Measurements from ENCODE around the gene IL36A. TPM values are rescaled to one million over a fixed set of nuclear protein-coding genes. Genes with fewer than 3 reads are reported as not detected.

The IL36A gene
- polyA plus RNA-seq, 1 donor (not counting 4 experiments of a cell fraction or from before 2014, with no cell fraction given): not detected

DNA sequence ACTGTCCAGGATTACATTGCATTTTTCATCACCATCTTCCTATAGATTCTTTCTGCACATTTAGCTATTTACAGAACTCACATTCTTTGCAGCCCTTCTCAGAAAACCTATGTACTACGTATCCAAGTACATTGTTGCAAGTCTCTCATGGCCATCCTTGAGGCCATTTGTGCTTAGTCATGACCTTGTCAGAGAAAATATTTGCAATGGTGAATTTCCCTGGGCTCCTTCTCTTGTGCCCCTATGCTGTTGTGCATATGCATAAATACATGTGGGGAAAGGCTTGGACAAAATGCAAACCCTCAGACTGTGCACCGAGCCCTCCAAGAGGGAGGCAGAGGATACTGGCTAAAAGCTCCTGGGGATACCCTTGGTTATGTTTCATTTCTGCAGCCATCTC lies 19.5 kb downstream of the IL36A start:
- Histone ChIP-seq H4K20me1 (ENCODE audit: control insufficient read depth, extremely low read depth, insufficient read depth, low read length) (no peaks in the 10 kb centered on the region), H3K27ac (ENCODE audit: control insufficient read depth, insufficient read depth, low read length) (no peak overlapping the region), H3K79me2 (ENCODE audit: control insufficient read depth, insufficient read depth, low read length) (no peaks in the 10 kb centered on the region), H3K36me3 (ENCODE audit: control insufficient read depth in 2 of 2, extremely low read depth in 1 of 2, insufficient read depth in 2 of 2, low read length in 2 of 2) (no peaks in the 10 kb centered on the region), H3K9me3 (ENCODE audit: control insufficient read depth, low read depth, low read length) (no peaks in the 10 kb centered on the region), H3K9ac (ENCODE audit: control insufficient read depth, extremely low read depth, insufficient read depth, low read length) (no peak overlapping the region), H3K9me1 (ENCODE audit: control insufficient read depth, extremely low read depth, insufficient read depth, low read length) (no peaks in the 10 kb centered on the region), H3K27me3 (ENCODE audit: control insufficient read depth, extremely low read depth, insufficient read depth, low read length) (peaks cover 15% of the 10 kb centered on the region), H3K4me2 (ENCODE audit: control insufficient read depth, extremely low read depth, insufficient read depth, low read depth, low read length) (no peak overlapping the region), H3K4me3 (ENCODE audit: control insufficient read depth in 2 of 3, extremely low read depth in 1 of 3, insufficient read depth in 2 of 3, low read depth in 1 of 3, low read length in 3 of 3) (no peak overlapping the region), H3K4me1 (ENCODE audit: control insufficient read depth, extremely low read depth, insufficient read depth, low read length) (no peaks in the 10 kb centered on the region), H2AFZ (ENCODE audit: control insufficient read depth, low read length) (no peak overlapping the region)
- DNase-seq (ENCODE audit: low read depth, low spot score): no peak
- dilution Hi-C loops (cut with MboI; ENCODE audit: extremely low pct_ligation_motif_present, low sequenced_read_pairs): no loop called here
- FAIRE-seq: no peak
- TF ChIP-seq EZH2 (IDR thresholded peaks at IDR 0.05; ENCODE audit: low read length): no peak
- TF ChIP-seq, protein P1, sequence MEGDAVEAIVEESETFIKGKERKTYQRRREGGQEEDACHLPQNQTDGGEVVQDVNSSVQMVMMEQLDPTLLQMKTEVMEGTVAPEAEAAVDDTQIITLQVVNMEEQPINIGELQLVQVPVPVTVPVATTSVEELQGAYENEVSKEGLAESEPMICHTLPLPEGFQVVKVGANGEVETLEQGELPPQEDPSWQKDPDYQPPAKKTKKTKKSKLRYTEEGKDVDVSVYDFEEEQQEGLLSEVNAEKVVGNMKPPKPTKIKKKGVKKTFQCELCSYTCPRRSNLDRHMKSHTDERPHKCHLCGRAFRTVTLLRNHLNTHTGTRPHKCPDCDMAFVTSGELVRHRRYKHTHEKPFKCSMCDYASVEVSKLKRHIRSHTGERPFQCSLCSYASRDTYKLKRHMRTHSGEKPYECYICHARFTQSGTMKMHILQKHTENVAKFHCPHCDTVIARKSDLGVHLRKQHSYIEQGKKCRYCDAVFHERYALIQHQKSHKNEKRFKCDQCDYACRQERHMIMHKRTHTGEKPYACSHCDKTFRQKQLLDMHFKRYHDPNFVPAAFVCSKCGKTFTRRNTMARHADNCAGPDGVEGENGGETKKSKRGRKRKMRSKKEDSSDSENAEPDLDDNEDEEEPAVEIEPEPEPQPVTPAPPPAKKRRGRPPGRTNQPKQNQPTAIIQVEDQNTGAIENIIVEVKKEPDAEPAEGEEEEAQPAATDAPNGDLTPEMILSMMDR (optimal IDR thresholded peaks at IDR 0.05 in 1 of 3, IDR thresholded peaks at IDR 0.05 in 1 of 3, conservative IDR thresholded peaks at IDR 0.05 in 1 of 3; ENCODE audit: extremely low read depth in 1 of 3, insufficient read depth in 2 of 3, low read length in 3 of 3): no peak

DNA sequence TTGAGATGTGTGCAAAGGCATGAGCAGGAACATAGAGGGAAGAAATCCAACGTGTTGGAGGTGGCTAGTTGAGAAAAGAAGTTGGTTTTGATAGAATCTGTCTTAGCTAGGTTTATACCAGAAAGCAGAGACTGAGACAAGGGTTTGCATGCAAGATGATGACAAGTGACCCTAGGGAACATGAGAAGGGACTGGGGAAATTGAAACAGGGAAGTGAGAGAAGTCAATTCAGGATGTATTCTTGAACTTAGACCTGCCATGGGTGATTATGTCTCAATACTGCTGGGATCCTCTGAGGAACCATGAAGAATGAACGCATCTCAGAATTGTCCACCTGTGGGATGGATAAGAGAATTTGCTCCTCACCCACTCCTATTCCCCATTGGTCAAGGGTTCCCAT lies 20.5 kb downstream of the IL36A start:
- Histone ChIP-seq H4K20me1 (ENCODE audit: control insufficient read depth, extremely low read depth, insufficient read depth, low read length) (no peaks in the 10 kb centered on the region), H3K9me3 (ENCODE audit: control insufficient read depth, low read depth, low read length) (no peaks in the 10 kb centered on the region), H3K9me1 (ENCODE audit: control insufficient read depth, extremely low read depth, insufficient read depth, low read length) (no peaks in the 10 kb centered on the region), H3K36me3 (ENCODE audit: control insufficient read depth in 2 of 2, extremely low read depth in 1 of 2, insufficient read depth in 2 of 2, low read length in 2 of 2) (no peaks in the 10 kb centered on the region), H3K4me2 (ENCODE audit: control insufficient read depth, extremely low read depth, insufficient read depth, low read depth, low read length) (no peak overlapping the region), H3K79me2 (ENCODE audit: control insufficient read depth, insufficient read depth, low read length) (no peaks in the 10 kb centered on the region), H2AFZ (ENCODE audit: control insufficient read depth, low read length) (no peak overlapping the region), H3K4me1 (ENCODE audit: control insufficient read depth, extremely low read depth, insufficient read depth, low read length) (no peaks in the 10 kb centered on the region), H3K9ac (ENCODE audit: control insufficient read depth, extremely low read depth, insufficient read depth, low read length) (no peak overlapping the region), H3K27ac (ENCODE audit: control insufficient read depth, insufficient read depth, low read length) (no peak overlapping the region), H3K4me3 (ENCODE audit: control insufficient read depth in 2 of 3, extremely low read depth in 1 of 3, insufficient read depth in 2 of 3, low read depth in 1 of 3, low read length in 3 of 3) (no peak overlapping the region), H3K27me3 (ENCODE audit: control insufficient read depth, extremely low read depth, insufficient read depth, low read length) (peaks cover 16% of the 10 kb centered on the region)
- FAIRE-seq (no peak), DNase-seq (ENCODE audit: low read depth, low spot score) (no peak)
- dilution Hi-C loops (cut with MboI; ENCODE audit: extremely low pct_ligation_motif_present, low sequenced_read_pairs): no loop called here
- TF ChIP-seq, protein P1 (optimal IDR thresholded peaks at IDR 0.05 in 1 of 3, IDR thresholded peaks at IDR 0.05 in 1 of 3, conservative IDR thresholded peaks at IDR 0.05 in 1 of 3; ENCODE audit: extremely low read depth in 1 of 3, insufficient read depth in 2 of 3, low read length in 3 of 3): no peak
- TF ChIP-seq EZH2 (IDR thresholded peaks at IDR 0.05; ENCODE audit: low read length): no peak
